ENCODE results near the gene BMP10.

The BMP10 gene

GRCh38 chr2:68889500-68889899 lies 18.3 kb upstream of the BMP10 start:
- DNase-seq (ENCODE audit: low read depth), result no peak

GRCh38 chr2:68889021-68889420 lies 17.8 kb upstream of the BMP10 start:
- no peak for DNase-seq (ENCODE audit: low read depth)

- no peak for DNase-seq (ENCODE audit: low read depth)
Observed at GRCh38 chr2:68888038-68888704, 17.0 kb upstream of the BMP10 start.

- DNase-seq (ENCODE audit: low read depth), result no peak
Observed at GRCh38 chr2:68885811-68886075, 14.5 kb upstream of the BMP10 start.

- no peak for DNase-seq (ENCODE audit: low read depth)
Observed at GRCh38 chr2:68885074-68885810, 14.0 kb upstream of the BMP10 start.

GRCh38 chr2:68880213-68880612 lies 9.0 kb upstream of the BMP10 start:
- no peak for DNase-seq (ENCODE audit: low read depth)

- DNase-seq (ENCODE audit: low read depth), result no peak
Observed at GRCh38 chr2:68879296-68879695, 8.1 kb upstream of the BMP10 start.

- no peak for DNase-seq (ENCODE audit: low read depth)
Observed at GRCh38 chr2:68878753-68879152, 7.6 kb upstream of the BMP10 start.

- DNase-seq (ENCODE audit: low read depth), result no peak
Observed at GRCh38 chr2:68878071-68878711, 7.0 kb upstream of the BMP10 start.

- DNase-seq (ENCODE audit: low read depth), result no peak
Observed at GRCh38 chr2:68877079-68877772, 6.0 kb upstream of the BMP10 start.

- DNase-seq (ENCODE audit: low read depth), result no peak
Observed at GRCh38 chr2:68870215-68870614, 982 bp downstream of the BMP10 start.

GRCh38 chr2:68865108-68865507 lies 6.1 kb downstream of the BMP10 start:
- no peak for DNase-seq (ENCODE audit: low read depth)

- no peak for DNase-seq (ENCODE audit: low read depth)
Observed at GRCh38 chr2:68863996-68864395, 7.2 kb downstream of the BMP10 start.

- no peak for DNase-seq (ENCODE audit: low read depth)
Observed at GRCh38 chr2:68862889-68863288, 8.3 kb downstream of the BMP10 start.

- no peak for DNase-seq (ENCODE audit: low read depth)
Observed at GRCh38 chr2:68861330-68861729, 9.9 kb downstream of the BMP10 start.

GRCh38 chr2:68860111-68860510 lies 11.1 kb downstream of the BMP10 start:
- no peak for DNase-seq (ENCODE audit: low read depth)

- no peak for DNase-seq (ENCODE audit: low read depth)
Observed at GRCh38 chr2:68857855-68858456, 13.2 kb downstream of the BMP10 start.

- DNase-seq (ENCODE audit: low read depth), result no peak
Observed at GRCh38 chr2:68857202-68857845, 13.9 kb downstream of the BMP10 start.

GRCh38 chr2:68855550-68855949 lies 15.6 kb downstream of the BMP10 start:
- no peak for DNase-seq (ENCODE audit: low read depth)

GRCh38 chr2:68854476-68854875 lies 16.7 kb downstream of the BMP10 start:
- no peak for DNase-seq (ENCODE audit: low read depth)

- DNase-seq (ENCODE audit: low read depth), result no peak
Observed at GRCh38 chr2:68853915-68854314, 17.3 kb downstream of the BMP10 start.

- no peak for DNase-seq (ENCODE audit: low read depth)
Observed at GRCh38 chr2:68853035-68853434, 18.2 kb downstream of the BMP10 start.
